H1 (cell line): ENCODE data around the gene NPTX1. TPM values are rescaled to one million over a fixed set of nuclear protein-coding genes. Genes with fewer than 3 reads are reported as not detected.
A peak's percentile ranks its signal among the peaks of the same experiment; 100 is the strongest.

ENCODE experiments used
- CTCF ChIA-PET: fragments of 300-600 bp; sonication (Branson Sonifier 250); formaldehyde crosslinking; loops from one replicate; lab custom pipeline; 2021; ENCODE audit not compliant: partially characterized antibody; lab: Charles Lee
- POLR2A ChIA-PET: fragments of 300-600 bp; sonication (Branson Sonifier 250); formaldehyde crosslinking; loops from one replicate; lab custom pipeline; 2021; ENCODE audit warnings: inconsistent platforms; ENCODE audit not compliant: partially characterized antibody; lab: Charles Lee
- DNase-seq, 2 experiments: peaks; one replicate each; pipeline versions ENCODE4 v3.0.0 to v3.0.0-alpha.2; 2010 to 2022; ENCODE audit warnings: low spot score in 2 of 2, low read depth in 1 of 2, mixed read lengths in 1 of 2
- FAIRE-seq: peaks from 2 replicates; lab custom pipeline; 2011; peaks lifted over from hg19 to GRCh38; lab: Jason Lieb, UNC
- H2AFZ ChIP-seq: 2 replicates; pipeline ENCODE4 v1.8.1; 2012; ENCODE audit warnings: low read length, inconsistent platforms
- H2AK5ac ChIP-seq: 2 replicates; pipeline ENCODE4 v1.6.1; 2013; ENCODE audit warnings: low read depth, low read length
- H2BK120ac ChIP-seq: replicated peaks from 2 replicates; pipeline ENCODE3; 2013; ENCODE audit warnings: low read depth, low read length, inconsistent platforms
- H2BK12ac ChIP-seq: 2 replicates; pipeline ENCODE4 v1.6.1; 2013; ENCODE audit warnings: low read depth, low read length
- H2BK15ac ChIP-seq: 2 replicates; pipeline ENCODE4 v1.6.1; 2013; ENCODE audit warnings: low read length
- H2BK20ac ChIP-seq: 2 replicates; pipeline ENCODE4 v1.6.1; 2013; ENCODE audit warnings: low read length
- H2BK5ac ChIP-seq: 2 replicates; pipeline ENCODE4 v1.6.1; 2013; ENCODE audit warnings: low read depth, low read length
- H3K14ac ChIP-seq: 2 replicates; pipeline ENCODE4 v1.6.1; 2013; ENCODE audit warnings: inconsistent platforms; ENCODE audit not compliant: insufficient read length
- H3K18ac ChIP-seq: 2 replicates; pipeline ENCODE4 v1.6.1; 2013; ENCODE audit warnings: low read length; ENCODE audit errors: extremely low read depth
- H3K23ac ChIP-seq: 2 replicates; pipeline ENCODE4 v1.6.1; 2013; ENCODE audit warnings: inconsistent platforms; ENCODE audit not compliant: insufficient read length
- H3K23me2 ChIP-seq: 2 replicates; pipeline ENCODE4 v1.6.1; 2013; ENCODE audit warnings: low read depth, low read length
- H3K27ac ChIP-seq: 2 replicates; pipeline ENCODE4 v1.6.1; 2011; ENCODE audit warnings: low read depth, low read length, inconsistent platforms
- H3K27me3 ChIP-seq, 4 experiments: replicated peaks in 1 of 4; 1 replicate in 1 of 4; 2 replicates in 3 of 4; pipeline versions ENCODE4 v1.6.1 to v1.8.1; 2011 to 2013; ENCODE audit warnings: low read length in 3 of 4, mild to moderate bottlenecking in 3 of 4, inconsistent platforms in 2 of 4, mixed read lengths in 2 of 4, moderate library complexity in 1 of 4; ENCODE audit not compliant: control insufficient read depth in 3 of 4, insufficient read depth in 3 of 4; ENCODE audit errors: extremely low read depth in 1 of 4
- H3K36me3 ChIP-seq, 4 experiments: 2 replicates each; pipeline versions ENCODE4 v1.6.1 to v1.8.1; 2011 to 2013; ENCODE audit warnings: mild to moderate bottlenecking in 4 of 4, low read length in 3 of 4, moderate library complexity in 2 of 4, control low read depth in 1 of 4, inconsistent platforms in 1 of 4; ENCODE audit not compliant: insufficient read depth in 4 of 4, control insufficient read depth in 2 of 4
- H3K4ac ChIP-seq: replicated peaks from 2 replicates; pipeline ENCODE3; 2013; ENCODE audit warnings: low read length, low read depth, mixed read lengths, inconsistent platforms; ENCODE audit not compliant: insufficient read length
- H3K4me1 ChIP-seq, 4 experiments: replicated peaks in 1 of 4; 1 replicate in 1 of 4; 2 replicates in 3 of 4; pipeline versions ENCODE4 v1.6.1 to v1.8.1; 2011 to 2013; ENCODE audit warnings: low read length in 3 of 4, inconsistent platforms in 2 of 4, mixed read lengths in 1 of 4; ENCODE audit not compliant: insufficient read depth in 4 of 4, control insufficient read depth in 3 of 4
- H3K4me2 ChIP-seq, 2 experiments: 2 replicates each; pipeline versions ENCODE4 v1.6.1 to v1.8.1; 2011 to 2013; ENCODE audit warnings: low read depth in 2 of 2, low read length in 2 of 2, control low read depth in 1 of 2, inconsistent platforms in 1 of 2, mild to moderate bottlenecking in 1 of 2; ENCODE audit not compliant: insufficient read depth in 1 of 2
- H3K4me3 ChIP-seq, 4 experiments: fragments of 200-600, 300-600 bp in 1 of 4; sonication (generic), shearing (Covaris generic), sonication (Bioruptor Twin) in 1 of 4; 2 replicates each; pipeline versions ENCODE4 v1.5.1 to v1.8.1; 2011 to 2016; ENCODE audit warnings: low read length in 4 of 4, low read depth in 3 of 4, control low read depth in 2 of 4, inconsistent platforms in 2 of 4, mild to moderate bottlenecking in 2 of 4, mixed read lengths in 1 of 4, moderate library complexity in 1 of 4; ENCODE audit not compliant: insufficient read depth in 2 of 4; ENCODE audit errors: extremely low read depth in 1 of 4
- H3K56ac ChIP-seq: replicated peaks from 2 replicates; pipeline ENCODE3; 2013; ENCODE audit warnings: low read depth, mild to moderate bottlenecking, mixed read lengths, low read length, inconsistent platforms; ENCODE audit not compliant: insufficient read length
- H3K79me1 ChIP-seq: 2 replicates; pipeline ENCODE4 v1.6.1; 2013; ENCODE audit warnings: low read depth, low read length, control low read depth
- H3K79me2 ChIP-seq, 2 experiments: 2 replicates each; pipeline versions ENCODE4 v1.6.1 to v1.8.1; 2012 to 2013; ENCODE audit warnings: low read length in 2 of 2, mild to moderate bottlenecking in 2 of 2, inconsistent platforms in 1 of 2; ENCODE audit not compliant: insufficient read depth in 2 of 2, control insufficient read depth in 1 of 2
- H3K9ac ChIP-seq, 4 experiments: replicated peaks in 1 of 4; 1 replicate in 1 of 4; 2 replicates in 3 of 4; pipeline versions ENCODE4 v1.6.1 to v1.8.1; 2011 to 2013; ENCODE audit warnings: low read depth in 3 of 4, low read length in 3 of 4, control low read depth in 2 of 4, mild to moderate bottlenecking in 2 of 4, moderate library complexity in 2 of 4, inconsistent platforms in 1 of 4; ENCODE audit errors: extremely low read depth in 1 of 4
- H3K9me3 ChIP-seq, 2 experiments: 2 replicates each; pipeline versions ENCODE4 v1.6.1 to v1.8.1; 2012 to 2013; ENCODE audit warnings: mild to moderate bottlenecking in 2 of 2, moderate library complexity in 2 of 2, control low read depth in 1 of 2, inconsistent platforms in 1 of 2, low read depth in 1 of 2, low read length in 1 of 2, mixed read lengths in 1 of 2; ENCODE audit not compliant: insufficient read depth in 2 of 2
- H4K20me1 ChIP-seq, 2 experiments: replicated peaks in 1 of 2; 2 replicates each; pipeline versions ENCODE3 to v1.8.1; 2011 to 2013; ENCODE audit warnings: inconsistent platforms in 2 of 2, low read length in 2 of 2, mild to moderate bottlenecking in 1 of 2; ENCODE audit not compliant: insufficient read depth in 2 of 2, control insufficient read depth in 1 of 2
- H4K5ac ChIP-seq: 2 replicates; pipeline ENCODE4 v1.6.1; 2013; ENCODE audit warnings: low read length, low read depth, mixed read lengths, inconsistent platforms; ENCODE audit not compliant: insufficient read length
- H4K8ac ChIP-seq: 2 replicates; pipeline ENCODE4 v1.8.0; 2013; ENCODE audit warnings: mild to moderate bottlenecking, moderate library complexity, low read length, inconsistent platforms; ENCODE audit not compliant: insufficient read depth; ENCODE audit errors: extremely low read depth
- H4K91ac ChIP-seq: replicated peaks from 2 replicates; pipeline ENCODE3; 2013; ENCODE audit warnings: low read length, mixed read lengths, inconsistent platforms; ENCODE audit not compliant: insufficient read length
- BACH1 ChIP-seq: IDR thresholded peaks from 2 replicates; pipeline ENCODE4 v1.6.1; 2012; ENCODE audit warnings: low read length, improper control_type of control experiment
- EZH2 ChIP-seq: fragments of 200-600 bp; sonication (generic); IDR thresholded peaks from 2 replicates; pipeline ENCODE4 v1.7.1; 2012; ENCODE audit warnings: low read depth, mild to moderate bottlenecking, moderate library complexity, low read length, inconsistent platforms; ENCODE audit not compliant: severe bottlenecking
- FOSL1 ChIP-seq: IDR thresholded peaks from 2 replicates; pipeline ENCODE4 v1.6.1; 2011; ENCODE audit warnings: mild to moderate bottlenecking, low read depth, low read length, moderate library complexity; ENCODE audit not compliant: insufficient read depth
- GTF2F1 ChIP-seq: IDR thresholded peaks from 2 replicates; pipeline ENCODE4 v1.6.1; 2012; ENCODE audit warnings: low read depth, low read length, improper control_type of control experiment, borderline replicate concordance
- SP1 ChIP-seq: IDR thresholded peaks from 2 replicates; pipeline ENCODE4 v1.6.1; 2011; ENCODE audit warnings: low read depth, low read length
- SUZ12 ChIP-seq: fragments of 200-600 bp; sonication (generic); IDR thresholded peaks from 2 replicates; pipeline ENCODE4 v1.6.1; 2012; ENCODE audit warnings: mild to moderate bottlenecking, inconsistent platforms, low read length, moderate library complexity, mixed read lengths
- TAF1 ChIP-seq: IDR thresholded peaks from 2 replicates; pipeline ENCODE4 v1.6.1; 2011; ENCODE audit warnings: mild to moderate bottlenecking, low read depth, low read length
- TAF7 ChIP-seq: optimal IDR thresholded peaks from 2 replicates; pipeline ENCODE3; 2011; ENCODE audit warnings: low read depth, mild to moderate bottlenecking, inconsistent platforms, low read length, moderate library complexity, borderline replicate concordance
- TBP ChIP-seq: IDR thresholded peaks from 2 replicates; pipeline ENCODE4 v1.6.1; 2011; ENCODE audit warnings: low read depth, low read length, improper control_type of control experiment
- TCF12 ChIP-seq: IDR thresholded peaks from 2 replicates; pipeline ENCODE4 v1.6.1; 2011; ENCODE audit warnings: low read depth, mild to moderate bottlenecking, low read length
- TEAD4 ChIP-seq: IDR thresholded peaks from 2 replicates; pipeline ENCODE4 v1.6.1; 2012; ENCODE audit warnings: low read depth, low read length, inconsistent platforms, mixed read lengths
- WGBS, 2 experiments: shearing (Covaris generic) in 1 of 2; methylation state at CpG; one replicate each; pipeline versions ENCODE4 v1.1.6 to v1.1.7; 2013 to 2015; ENCODE audit warnings: low lambda C conversion rate in 2 of 2, mixed read lengths in 2 of 2, inconsistent platforms in 1 of 2, low coverage in 1 of 2, missing lambda C conversion rate in 1 of 2; ENCODE audit not compliant: insufficient replicate concordance in 2 of 2, insufficient coverage in 1 of 2, insufficient read length in 1 of 2; ENCODE audit errors: extremely low coverage in 1 of 2, missing lambda C conversion rate in 1 of 2; 5-methylcytosine and 5-hydroxymethylcytosine counted together
- polyA plus RNA-seq, 7 experiments: library from polyadenylated mRNA; depleted of rRNA in 3 of 7; stranded (reverse) in 5 of 7; unstranded in 2 of 7; fragments of >200 nt in 5 of 7; fragments of 200-250 nt in 2 of 7; gene quantifications; 1 replicate in 5 of 7; 2 replicates in 1 of 7; 4 replicates in 1 of 7; pipeline versions ENCODE4 v1.2.1 to v1.2.3, GENCODE V29; 2011 to 2013; ENCODE audit warnings: missing spikeins in 2 of 7, mixed read lengths in 2 of 7
- total RNA-seq: library from RNA; stranded (reverse); fragmentation: NEBNext Ultra II Directional; extraction: Animal tissue kit (Norgen Biotek cat#: 25700); gene quantifications from 2 replicates; pipeline ENCODE4 v1.2.1, GENCODE V29; 2021

Gene NPTX1
- total and polyA plus RNA-seq, 2 of the 8 experiments (the other 6 are each of a cell fraction or from before 2014, with no cell fraction given): 12.0 to 17.9 TPM

DNA sequence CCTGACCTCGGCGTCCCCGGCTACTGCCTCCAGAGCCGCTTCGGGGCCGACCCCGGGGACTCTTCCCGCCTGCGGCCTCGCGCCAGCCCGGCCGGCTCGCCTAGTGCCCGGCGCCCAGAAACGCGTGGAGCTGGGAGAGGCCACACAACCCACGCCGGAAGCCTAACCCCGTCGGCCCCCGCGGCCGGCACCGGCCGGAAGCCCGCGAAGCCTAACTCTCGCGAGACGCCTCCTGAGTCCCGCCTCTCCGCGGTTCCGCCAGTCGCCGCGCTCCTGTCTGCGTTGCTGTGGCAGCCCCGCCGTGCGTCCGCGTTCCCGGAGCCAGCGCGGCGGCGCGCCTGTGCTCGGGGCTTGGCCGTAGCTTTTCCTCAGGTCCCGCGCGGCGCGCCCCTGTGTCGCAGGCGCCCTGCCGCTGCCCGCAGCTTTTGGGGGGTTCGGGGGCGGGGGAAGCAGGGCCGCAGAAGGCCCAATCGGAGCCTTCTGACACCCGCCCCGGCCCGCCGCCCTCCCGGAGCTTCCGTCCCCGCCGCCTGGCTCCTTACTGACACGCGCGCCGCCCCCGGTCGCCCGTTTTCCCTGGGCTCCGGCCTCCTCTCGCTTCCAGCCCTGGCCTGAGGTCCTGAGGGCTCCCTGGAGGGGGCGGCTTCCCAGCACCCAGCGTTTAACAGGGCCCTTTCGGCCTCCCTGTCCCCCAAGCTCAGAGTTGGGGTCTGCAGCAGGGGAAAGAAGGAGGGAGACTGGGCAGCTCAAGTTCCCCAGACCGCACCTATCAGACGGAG lies 21.7 kb downstream of the NPTX1 start:
- DNase-seq (peak; percentile 86 to 93), FAIRE-seq (no peak)
- Histone ChIP-seq H4K8ac (peak overlapping the region; percentile 98), H3K9ac (peak overlapping the region; percentile 90 to 93 (median 92)), H3K23me2 (peaks cover 8% of the 10 kb centered on the region), H3K18ac (peak overlapping the region; percentile 90), H3K4me1 (peaks cover 0 to 7% (median 3%) of the 10 kb centered on the region in 4 experiments; a peak in 4 of 7 replicates), H3K4me2 (peak overlapping the region; percentile 76 to 97), H3K36me3 (no peaks in the 10 kb centered on the region), H3K79me2 (no peaks in the 10 kb centered on the region), H3K9me3 (no peaks in the 10 kb centered on the region), H3K4ac (peak overlapping the region; percentile 81), H2BK120ac (no peak overlapping the region), H3K27ac (peak overlapping the region; percentile 84), H4K20me1 (no peaks in the 10 kb centered on the region), H2AFZ (no peak overlapping the region), H3K14ac (no peak overlapping the region), H3K23ac (no peak overlapping the region), H3K27me3 (peaks cover 0 to 13% (median 9%) of the 10 kb centered on the region in 4 experiments; a peak in 5 of 7 replicates), H3K79me1 (no peaks in the 10 kb centered on the region), H2BK12ac (no peak overlapping the region), H3K4me3 (peak overlapping the region; percentile 76 to 81 (median 78)), H2AK5ac (no peak overlapping the region), H3K56ac (peak overlapping the region; percentile 84), H2BK15ac (no peak overlapping the region), H2BK5ac (0 out of 2 replicates have a peak overlapping the region, but pooled peaks have one; percentile 60), H4K91ac (peak overlapping the region; percentile 73), H2BK20ac (no peak overlapping the region), H4K5ac (peak overlapping the region; percentile 87)
- POLR2A ChIA-PET: interaction anchor here (0.7 to 3.8 kb wide), 22 partner anchors 8 to 515 kb away, joined by 3 to 35 read pairs (median 4); partner anchors contain the start of genes ENDOV, NPTX1 and RPTOR
- CTCF ChIA-PET: interaction anchor here (0.7 to 2.3 kb wide), 8 partner anchors 10 to 198 kb away, joined by 3 to 6 read pairs (median 4); no protein-coding TSS in a partner anchor
- WGBS, 2 experiments: 2% methylated on average over 33 of the region's 88 CpGs; no CpG with 5 or more reads in 1 of the 2 experiments
- no peak for TF ChIP-seq SP1
- TF ChIP-seq TAF7: peak; percentile 74
- TF ChIP-seq GTF2F1: peak; percentile 47; the same call in 1 of the 2 replicates
- 0 out of 2 replicates have a peak, but pooled peaks have one; percentile 2 for TF ChIP-seq TCF12
- peak; percentile 21 for TF ChIP-seq EZH2
- no peak for TF ChIP-seq TEAD4
- no peak; the same call in 1 of the 2 replicates for TF ChIP-seq SUZ12
- peak; percentile 60 for TF ChIP-seq TBP
- TF ChIP-seq FOSL1: no peak
- TF ChIP-seq BACH1: 0 out of 2 replicates have a peak, but pooled peaks have one; percentile 11
- TF ChIP-seq TAF1: peak; percentile 88
